OCI-M2 (cell line): Measurements from ENCODE around the gene RYR1.
"Not testable (repeated sequence)": the region's sequence is repeated elsewhere in the genome, so short reads cannot be mapped to it uniquely, and the experiment has no call there.

Source experiments
- DNase-seq: peaks from one replicate; lab custom pipeline; 2025; ENCODE audit not compliant: unreplicated experiment; lab: John Stamatoyannopoulos, UW

RYR1 gene

GRCh38 chr19:38559428-38560401 lies 126.2 kb downstream of the RYR1 start:
- no peak for DNase-seq

- no peak for DNase-seq
Observed at GRCh38 chr19:38561053-38561606, 127.6 kb downstream of the RYR1 start.

GRCh38 chr19:38561658-38562057 lies 128.2 kb downstream of the RYR1 start:
- no peak for DNase-seq

GRCh38 chr19:38562096-38562495 lies 128.6 kb downstream of the RYR1 start:
- no peak for DNase-seq

- no peak for DNase-seq
Observed at GRCh38 chr19:38563475-38563874, 130.0 kb downstream of the RYR1 start.

- DNase-seq: no peak
Observed at GRCh38 chr19:38564981-38565690, 131.6 kb downstream of the RYR1 start.

- no peak for DNase-seq
Observed at GRCh38 chr19:38565691-38566105, 132.2 kb downstream of the RYR1 start.

GRCh38 chr19:38569368-38569983 lies 136.0 kb downstream of the RYR1 start:
- no peak for DNase-seq

- DNase-seq: no peak
Observed at GRCh38 chr19:38571682-38572081, 138.2 kb downstream of the RYR1 start.

GRCh38 chr19:38577826-38578225 lies 144.3 kb downstream of the RYR1 start:
- DNase-seq: no peak

GRCh38 chr19:38579304-38579703 lies 145.8 kb downstream of the RYR1 start:
- DNase-seq: not testable (repeated sequence)

GRCh38 chr19:38580080-38580479 lies 146.6 kb downstream of the RYR1 start:
- DNase-seq: no peak

GRCh38 chr19:38583219-38583984 lies 149.9 kb downstream of the RYR1 start:
- no peak for DNase-seq

GRCh38 chr19:38583985-38584305 lies 150.5 kb downstream of the RYR1 start:
- DNase-seq: no peak

GRCh38 chr19:38587562-38587961 lies 154.1 kb downstream of the RYR1 start:
- no peak for DNase-seq

- DNase-seq: no peak
Observed at GRCh38 chr19:38588041-38588440, 154.6 kb downstream of the RYR1 start.

- DNase-seq: no peak
Observed at GRCh38 chr19:38592940-38593339, 159.4 kb downstream of the RYR1 start.

- DNase-seq: no peak
Observed at GRCh38 chr19:38596057-38596981, 162.8 kb downstream of the RYR1 start.

- DNase-seq: no peak
Observed at GRCh38 chr19:38597075-38597474, 163.6 kb downstream of the RYR1 start.

- no peak for DNase-seq
Observed at GRCh38 chr19:38599722-38600121, 166.2 kb downstream of the RYR1 start.
